ENCODE measurements around the gene CBX5.
"Not testable (repeated sequence)": the region's sequence is repeated elsewhere in the genome, so short reads cannot be mapped to it uniquely, and the experiment has no call there.

CBX5 gene

DNA sequence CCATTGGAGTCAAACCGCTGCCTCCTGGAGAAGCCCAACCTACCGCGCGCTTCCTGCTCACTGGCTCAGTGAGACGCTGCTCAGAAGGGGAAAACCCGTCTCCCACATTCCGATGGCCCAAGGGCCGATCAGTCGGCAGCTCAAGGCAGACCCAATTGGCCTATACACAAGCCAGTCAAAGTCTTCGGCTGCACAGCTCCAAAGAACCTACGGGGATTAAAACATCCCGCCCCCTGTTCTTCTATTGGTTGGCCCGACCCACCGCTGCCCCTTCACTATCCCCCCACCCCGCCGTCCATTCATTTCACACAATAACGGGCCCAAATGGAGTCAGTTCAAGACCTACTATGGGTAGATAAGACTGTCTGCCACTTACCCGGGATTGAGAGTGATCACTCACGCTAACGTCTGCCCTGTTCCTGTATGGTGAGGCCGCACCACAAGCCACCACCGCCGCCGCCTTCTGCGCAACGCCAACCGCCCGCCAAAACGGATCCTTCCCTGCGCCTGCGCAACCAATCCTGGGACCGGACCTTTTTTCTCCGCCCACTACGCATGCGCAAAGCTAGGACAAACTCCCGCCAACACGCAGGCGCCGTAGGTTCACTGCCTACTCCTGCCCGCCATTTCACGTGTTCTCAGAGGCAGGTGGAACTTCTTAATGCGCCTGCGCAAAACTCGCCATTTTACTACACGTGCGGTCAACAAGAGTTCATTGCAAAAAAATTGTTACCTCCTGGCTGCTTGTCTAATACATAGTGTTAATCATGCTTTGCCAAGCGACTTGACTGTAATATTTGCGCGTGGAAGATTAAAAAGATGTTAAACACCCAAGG lies at the start of gene CBX5:
Gene CBX5, minus strand, starts transcription at position 491 of the 836 bp plus-strand sequence. CDS start 22,472 bp downstream, outside the sequence.
- peak; percentile 91 for DNase-seq

DNA sequence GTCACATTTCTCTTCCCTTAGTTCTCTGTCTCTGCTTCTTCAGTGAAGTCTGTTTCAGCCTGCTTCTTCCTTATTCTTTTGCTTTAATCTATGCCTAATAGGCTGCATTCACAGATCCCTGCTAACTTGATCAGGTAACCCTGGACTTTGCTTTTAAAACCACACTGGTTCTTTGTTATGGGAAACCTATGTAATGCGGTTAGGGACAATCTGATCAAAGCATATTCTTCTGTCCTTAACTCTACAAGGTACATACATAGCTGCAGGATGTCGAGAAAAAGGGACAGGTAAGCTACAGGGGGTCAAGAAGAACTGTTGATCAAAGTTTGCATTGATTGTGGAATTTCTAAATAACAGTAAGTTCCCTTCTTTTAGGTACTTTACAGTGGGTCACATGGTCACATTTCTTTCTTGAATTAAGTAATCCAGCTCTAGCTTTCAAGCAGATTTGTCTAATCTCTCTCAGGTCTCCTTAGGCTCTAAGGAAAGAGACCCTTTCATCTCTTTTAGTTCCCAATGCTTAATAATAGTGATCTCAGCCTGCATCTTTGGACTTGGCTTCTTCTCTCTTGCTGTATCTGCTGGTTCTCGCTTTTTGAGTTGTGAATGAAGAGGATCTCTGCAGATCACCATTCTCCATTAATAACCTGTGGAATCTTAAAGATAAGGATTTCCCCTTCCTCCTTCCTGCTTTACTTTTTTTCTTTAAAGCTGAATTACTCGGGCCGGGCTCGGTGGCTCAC lies 48.8 kb upstream of the CBX5 start:
- DNase-seq = no peak

DNA sequence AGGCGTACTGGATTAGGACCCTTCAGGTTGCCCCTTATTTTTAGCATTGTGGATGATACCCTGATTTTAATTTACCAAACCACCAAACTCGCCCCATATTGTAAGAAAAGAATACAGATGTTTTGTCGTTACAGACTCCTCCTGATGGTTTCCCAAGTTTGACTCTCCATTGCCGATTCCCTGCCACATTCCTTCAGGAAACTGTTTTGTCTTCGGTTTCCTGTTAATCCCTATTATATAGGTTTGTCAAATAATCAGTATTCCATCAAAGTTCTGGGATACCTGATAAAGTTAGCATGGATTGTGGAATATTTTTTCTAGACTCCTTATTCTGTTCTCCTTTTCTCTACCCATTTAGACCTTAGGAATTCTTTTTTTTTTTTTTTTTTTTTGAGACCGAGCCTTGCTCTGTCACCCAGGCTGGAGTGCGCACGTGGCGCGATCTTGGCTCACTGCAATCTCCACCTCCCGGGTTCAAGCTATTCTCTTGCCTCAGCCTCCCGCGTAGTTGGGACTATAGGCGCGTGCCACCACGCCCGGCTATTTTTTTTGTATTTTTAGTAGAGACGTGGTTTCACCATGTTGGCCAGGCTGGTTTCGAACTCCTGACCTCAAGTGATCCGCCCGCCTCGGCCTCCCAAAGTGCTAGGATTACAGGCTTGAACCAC lies 45.7 kb upstream of the CBX5 start:
- DNase-seq = not testable (repeated sequence)

DNA sequence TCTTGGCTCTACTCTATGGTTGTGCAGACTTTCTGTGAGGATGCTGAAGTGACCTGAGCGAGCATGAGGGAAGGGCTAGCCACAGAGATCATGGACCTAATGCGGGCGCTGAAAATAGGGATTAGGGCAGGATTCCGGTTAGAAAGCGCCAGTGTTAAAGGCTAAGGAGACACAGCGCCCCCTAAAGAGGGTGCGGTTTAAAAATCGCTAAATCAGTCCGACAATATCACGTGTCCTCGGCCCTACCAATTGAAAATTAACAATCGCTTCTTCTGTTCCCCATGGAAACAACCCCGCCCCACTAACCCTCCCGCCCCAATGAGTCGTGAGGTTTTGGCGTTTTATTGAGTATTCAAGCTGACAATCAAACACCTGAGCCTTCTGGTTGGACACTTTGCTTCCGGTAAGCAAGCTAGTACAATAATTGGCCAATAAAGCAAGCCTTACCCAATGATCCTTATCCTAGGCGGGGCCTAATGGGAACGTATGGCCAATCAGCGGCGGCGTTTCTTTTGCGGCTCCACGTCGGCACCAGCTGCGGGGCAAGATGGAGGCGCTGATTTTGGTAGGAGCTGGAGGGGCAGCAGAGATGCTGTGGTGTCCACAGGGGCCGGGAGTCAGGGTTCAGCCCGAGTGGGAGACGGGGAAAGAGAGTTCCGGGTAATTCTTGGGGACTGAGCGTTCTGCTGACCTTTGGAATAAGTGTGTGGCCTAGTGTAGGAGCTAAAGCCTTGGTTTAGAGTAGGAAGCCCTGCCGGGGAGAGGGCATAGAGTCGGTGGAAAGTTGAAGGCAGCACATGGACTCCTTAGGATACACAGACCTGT lies 44.9 kb upstream of the CBX5 start, which contains the start of gene COPZ1:
Gene COPZ1, plus strand, starts transcription at position 515 of the 825 bp plus-strand sequence. Its CDS starts 33 bp downstream, at position 548.
- peak; percentile 89 for DNase-seq

DNA sequence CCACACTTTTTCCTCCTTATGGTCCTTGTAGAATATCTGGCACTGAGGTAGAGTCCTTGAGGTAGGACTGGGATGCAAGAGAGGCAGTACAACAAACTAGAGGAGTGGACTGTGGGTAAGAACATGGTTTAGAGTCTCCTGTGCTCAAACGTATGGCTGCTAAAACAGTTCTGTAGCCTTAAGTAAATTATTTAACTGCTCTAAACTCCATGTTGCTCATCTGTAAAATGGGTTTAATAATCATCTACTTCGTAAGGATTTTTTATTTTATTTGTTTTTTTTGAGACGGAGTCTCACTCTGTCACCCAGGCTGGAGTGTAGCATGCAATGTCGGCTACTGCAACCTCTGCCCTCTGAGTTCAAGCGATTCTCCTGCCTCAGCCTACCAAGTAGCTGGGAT lies 41.4 kb upstream of the CBX5 start:
- DNase-seq = no peak

DNA sequence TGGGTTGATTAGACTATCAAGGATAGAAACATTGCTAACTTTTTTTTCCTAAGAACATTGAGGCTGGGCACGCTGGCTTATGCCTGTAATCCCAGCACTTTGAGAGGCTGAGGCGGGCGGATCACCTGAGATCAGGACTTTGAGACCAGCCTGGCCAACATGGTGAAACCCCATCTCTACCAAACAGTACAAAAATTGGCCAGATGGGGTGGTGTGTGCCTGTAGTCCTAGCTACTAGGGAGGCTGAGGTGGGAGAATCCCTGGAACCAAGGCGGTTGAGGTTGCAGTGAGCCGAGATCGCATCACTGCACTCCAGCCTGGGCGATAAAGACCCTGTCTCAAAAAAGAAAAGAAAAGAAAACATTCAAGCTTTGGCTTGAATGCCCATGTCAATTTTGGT lies 32.4 kb upstream of the CBX5 start:
- not testable (repeated sequence) for DNase-seq

DNA sequence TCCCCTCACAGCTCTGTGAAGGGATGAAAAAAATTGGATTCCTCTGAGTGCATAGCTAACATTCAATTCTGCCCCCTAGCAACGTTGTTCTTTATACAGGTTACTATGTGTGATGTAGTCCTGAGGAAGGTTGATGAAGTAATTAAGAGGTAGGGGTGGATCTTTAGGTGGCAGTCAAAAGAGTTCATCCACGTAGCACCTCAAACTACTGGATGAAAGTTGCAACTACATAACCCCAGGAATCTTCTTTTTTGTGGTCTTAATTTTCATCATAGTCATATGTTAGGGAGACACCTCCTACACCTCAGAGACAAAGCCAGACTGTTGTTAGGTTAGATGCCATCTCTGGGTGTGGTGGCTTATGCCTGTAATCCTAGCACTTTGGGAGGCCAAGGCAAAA lies 31.1 kb upstream of the CBX5 start:
- no peak for DNase-seq

DNA sequence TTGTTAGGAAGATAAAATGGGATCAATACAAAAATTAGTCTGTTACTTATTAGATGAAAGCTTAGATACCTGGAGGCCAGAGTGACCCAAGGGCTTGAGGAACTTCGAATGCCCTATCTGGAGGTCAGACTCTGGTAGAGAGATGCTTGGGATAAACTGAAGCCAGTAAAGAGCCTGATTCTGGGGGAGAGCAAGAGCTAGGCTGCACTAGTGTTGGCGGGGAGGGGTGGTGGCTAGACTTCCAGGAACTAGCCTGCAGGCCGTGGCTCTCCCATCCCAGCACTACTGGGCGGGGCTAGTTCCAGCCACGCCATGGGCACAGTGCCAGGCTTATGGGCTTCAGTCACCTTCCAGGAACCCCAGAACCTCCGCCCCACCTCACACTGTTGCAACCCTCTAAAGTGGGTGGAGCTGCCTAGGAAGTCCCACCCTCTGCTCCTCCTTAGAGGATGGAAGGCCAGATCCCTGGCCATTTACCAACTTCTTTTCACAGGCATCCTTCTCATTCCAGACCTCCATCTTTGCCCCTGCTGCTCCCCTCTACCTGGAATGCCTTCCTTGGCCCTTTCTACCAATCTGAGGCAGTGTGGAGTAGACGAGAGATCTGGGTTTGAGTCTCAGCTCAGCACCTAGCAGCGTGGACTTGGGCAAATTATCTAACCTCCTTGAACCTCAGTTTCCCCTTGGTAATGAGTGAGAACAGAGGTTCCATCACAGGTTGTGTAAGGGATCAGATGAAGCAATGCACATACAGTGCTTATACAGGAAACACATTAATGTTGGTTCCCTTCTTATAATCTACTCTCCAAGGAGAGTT lies 27.2 kb upstream of the CBX5 start:
- no peak for DNase-seq

DNA sequence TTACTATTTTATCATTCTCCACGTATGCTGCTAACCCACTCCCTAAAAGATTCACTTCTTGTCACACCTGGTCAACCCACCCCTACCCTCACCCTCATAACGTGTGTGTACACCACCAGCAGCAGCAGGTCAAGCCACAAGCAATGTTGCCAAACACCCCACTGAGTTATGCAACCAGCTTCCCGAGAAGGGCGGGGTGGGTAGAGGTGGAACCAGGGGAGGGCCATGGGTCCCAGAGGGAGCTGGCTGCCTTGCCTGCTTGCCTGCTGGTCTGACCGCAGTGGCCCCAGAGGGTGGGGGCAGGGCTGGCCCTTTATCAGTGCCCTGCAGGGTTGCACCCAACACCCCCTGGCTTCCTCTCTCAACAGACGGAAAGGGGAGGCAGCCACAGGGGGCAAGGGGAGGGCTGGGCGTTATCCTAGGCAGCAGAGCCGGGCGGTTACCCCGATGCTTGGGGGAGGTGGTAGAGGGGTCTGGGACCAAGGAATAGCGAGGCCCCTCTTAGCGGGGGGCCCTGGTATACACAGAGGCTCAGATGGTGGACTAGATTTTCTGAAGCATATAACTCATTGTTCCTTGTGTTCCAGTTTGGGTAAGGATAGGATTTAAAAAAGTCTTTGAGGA lies 24.4 kb upstream of the CBX5 start:
- no peak for DNase-seq

DNA sequence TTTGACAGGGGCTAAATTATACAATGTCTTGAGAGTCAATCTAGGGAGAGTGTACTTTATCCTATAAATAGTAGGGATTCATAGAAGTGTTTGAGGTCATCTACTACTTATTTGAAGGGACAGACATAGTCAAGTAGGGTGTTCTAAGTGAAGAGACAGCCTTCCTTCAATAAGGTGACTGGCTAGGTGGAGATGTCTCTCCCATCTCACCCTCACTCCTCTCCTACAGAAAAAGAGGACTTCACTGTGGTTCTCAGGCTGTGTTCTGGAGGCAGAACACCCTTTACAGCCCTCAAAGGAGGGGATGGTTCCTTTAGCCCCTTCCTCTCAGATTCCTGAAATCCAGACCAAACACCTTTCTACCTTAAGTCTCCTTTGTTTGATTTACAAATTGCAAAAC lies 23.7 kb upstream of the CBX5 start:
- DNase-seq = no peak

DNA sequence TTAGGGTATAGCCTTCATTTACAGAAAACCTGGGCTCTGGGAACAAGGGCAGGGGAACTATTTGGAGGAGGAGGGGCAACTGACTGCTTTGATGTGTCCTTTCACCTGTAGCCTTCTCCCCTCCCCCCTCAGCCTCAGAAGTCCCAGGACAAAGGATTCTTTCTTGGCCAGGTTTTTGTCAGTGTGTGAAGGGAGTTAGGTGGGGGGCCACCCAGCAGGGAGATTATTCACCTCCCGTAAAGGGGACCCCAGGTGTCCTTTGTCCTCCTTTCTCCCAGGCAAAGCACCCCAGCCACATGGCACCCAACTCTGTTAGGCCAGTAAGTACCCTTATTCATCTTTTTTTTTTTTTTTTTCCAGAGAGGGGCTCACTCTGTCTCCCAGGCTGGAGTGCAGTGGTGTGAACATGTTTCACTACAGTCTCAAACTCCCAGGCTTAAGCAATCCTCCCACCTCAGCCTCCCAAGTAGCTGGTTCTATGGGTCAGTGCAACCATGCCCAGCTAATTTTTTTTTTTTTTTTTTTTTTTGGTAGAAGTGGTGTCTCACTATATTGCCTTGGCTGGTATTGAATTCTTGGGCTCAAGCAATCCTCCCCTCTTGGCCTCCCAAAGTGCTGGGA lies 21.6 kb upstream of the CBX5 start:
- DNase-seq = no peak

DNA sequence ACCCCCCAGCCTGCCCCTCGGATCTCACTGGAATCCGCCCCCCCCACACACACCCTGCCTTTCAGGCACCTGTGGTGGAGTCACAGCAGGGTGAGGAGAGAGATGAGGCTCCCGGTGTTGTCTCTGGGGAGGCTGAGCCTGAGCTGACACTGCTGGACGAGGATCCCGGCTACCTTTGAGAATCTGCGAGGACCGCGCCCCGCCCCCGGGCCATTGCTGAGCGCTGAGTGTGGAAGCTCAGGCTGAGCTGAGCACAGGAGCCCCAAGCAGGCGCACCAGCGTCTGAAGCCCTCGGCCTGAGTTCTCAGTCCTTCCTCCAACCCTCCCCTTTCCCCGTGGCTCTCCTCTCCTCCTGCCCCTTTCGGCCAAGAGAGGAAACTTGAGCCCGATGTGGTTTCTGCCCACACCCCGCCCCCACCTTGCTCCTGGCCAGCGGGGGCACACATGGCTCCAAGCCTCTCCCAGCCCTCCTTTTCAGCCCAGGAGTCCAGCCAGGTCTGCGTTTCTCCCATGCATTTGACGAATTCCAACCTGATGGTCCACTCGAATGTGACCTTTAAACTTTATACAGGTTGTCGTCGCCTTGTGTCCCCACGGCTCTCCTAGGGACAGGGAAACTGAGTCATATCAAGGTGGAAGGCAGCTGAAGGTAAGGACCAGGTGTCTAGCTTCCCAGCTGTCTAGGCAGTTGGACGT lies 21.0 kb upstream of the CBX5 start, which contains the start of gene NFE2:
Gene NFE2, minus strand, starts transcription at position 284 of the 696 bp plus-strand sequence. CDS start 5,767 bp downstream, outside the sequence.
- peak; percentile 14 for DNase-seq

DNA sequence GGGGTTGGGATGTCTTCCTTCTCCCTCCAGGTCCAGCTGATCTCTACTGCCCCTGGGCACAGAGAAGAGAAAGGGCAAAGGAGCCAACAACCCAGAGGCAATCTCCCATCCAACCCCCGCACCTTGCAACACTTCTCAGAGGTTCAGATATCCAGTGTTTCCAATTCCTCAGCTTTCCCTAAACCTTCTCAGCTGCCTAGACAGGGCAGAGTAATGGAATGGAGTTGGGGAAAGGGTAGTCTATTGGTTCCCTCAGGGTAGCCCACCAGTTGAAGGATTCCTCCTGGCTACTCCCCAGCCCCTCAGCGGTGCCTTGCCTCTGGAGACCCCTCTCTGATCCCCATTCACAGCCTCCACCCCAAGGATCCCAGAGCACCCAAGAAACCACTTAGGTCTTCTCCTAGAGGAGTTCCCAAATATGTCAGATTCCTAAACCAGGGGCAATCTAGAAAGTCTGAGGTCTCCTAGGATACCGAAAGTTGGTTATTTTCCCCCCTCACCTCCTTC lies 20.4 kb upstream of the CBX5 start:
- DNase-seq = no peak

DNA sequence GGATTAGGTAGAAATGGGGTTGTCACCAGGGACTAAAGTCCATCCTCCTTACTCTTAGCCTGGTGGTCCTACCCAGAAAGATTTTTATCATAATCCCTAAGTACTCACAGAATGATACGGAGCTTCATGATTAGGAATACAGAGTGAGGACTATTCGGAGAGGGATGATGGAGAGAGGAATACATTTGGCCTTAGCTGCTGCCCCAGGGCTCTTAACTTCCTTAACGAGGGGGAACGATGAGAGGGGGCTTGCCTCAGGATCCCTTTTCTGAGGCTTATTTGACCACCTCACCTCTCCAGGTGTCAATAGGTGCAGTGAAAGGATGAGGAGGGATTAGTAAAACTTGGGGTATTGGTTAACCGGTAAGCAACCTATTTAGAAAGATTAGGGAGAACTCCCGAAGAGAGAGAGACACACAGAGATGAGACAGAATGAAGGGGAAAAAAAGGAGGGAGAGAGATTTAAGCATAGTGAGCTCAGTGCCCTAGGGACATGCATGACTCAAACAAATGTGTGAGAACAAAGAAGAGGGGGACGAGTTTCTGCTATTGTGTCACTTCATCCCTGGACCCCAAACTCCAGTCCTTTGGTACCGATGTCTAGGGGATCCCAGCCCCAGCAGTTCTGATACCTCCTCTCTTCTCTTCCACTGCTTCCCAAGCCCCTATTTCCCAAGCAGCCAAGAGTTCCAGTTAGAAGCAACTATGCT lies 19.7 kb upstream of the CBX5 start:
- DNase-seq = no peak

DNA sequence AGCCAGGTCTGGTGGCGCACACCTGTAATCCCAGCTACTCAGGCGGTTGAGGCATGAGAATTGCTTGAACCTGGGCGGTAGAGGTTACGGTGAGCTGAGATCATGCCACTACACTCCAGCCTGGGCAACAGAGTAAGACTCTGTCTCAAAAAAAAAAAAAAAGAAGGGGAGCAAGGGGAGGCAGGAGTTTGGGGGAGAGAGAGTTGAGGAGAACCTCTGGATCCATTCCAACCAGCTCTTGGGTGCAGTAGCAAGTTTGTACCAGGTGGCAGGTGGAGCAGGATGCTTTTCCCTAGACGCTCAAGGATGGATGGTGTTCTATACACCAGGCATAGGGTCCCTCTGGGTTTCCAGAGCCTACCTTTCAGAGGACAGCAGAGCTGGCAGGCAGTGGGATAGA lies 19.0 kb upstream of the CBX5 start:
- DNase-seq = no peak

DNA sequence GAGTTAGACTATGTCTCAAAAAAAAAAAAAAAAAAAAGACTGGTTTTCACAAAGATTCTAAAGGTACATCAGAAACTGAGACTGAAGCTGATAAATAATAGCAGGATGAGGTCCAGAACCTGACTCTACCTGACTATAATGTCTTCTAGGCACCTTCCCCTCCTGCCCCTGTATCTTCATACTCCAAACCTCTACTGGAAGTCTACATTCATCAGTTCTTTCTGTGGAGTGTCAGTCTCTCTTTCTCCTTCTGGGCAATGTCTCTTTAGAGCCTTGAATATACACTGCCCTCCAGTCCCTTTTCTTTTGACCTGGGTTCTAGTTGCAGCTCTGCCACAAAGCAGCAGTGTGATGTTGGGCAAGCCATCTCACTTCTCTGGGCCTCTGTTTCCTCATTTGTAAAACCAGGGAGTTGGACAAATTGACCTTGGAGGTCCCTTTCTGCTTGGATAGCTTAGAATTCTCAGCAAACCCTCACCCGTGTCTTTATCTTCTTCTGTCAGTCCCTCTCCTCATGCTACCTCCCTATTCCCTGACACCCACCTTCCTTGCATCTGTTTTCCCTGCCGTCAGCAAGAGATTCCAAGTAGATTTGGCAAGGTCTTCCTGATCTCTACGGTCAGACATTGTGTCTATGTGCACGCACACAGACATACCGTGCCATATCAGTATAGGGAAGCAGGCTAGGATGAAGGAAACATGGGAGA lies 16.6 kb upstream of the CBX5 start:
- no peak for DNase-seq

DNA sequence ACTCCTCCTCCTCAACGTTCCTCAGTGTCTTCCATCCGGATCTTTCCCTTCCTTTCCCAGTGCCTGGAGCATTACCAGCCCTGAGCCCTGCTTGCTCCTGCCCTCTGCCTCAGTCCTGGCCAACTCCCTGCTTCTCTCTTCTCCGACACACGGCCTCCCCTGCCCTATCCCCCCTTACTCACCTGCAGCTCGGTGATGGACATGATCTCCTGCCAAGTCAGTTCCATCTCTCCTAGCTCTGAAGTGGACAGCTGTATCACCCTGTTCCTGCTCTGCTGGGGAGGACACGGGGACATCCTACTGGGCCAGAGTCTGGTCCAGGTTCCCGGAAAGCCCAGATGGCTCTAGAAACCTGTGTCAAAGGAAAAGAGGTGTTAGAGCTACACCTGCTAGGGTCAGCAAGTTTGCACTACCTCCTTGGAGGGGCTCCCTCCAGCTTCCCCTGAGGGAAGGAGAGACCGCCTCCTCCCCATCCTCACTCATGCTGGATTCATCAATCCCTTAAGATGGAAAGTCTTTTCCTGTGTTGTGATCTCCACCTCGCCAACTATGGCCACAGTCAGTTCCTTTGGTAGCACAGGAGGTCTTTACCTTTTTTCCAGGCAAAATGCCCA lies 15.1 kb upstream of the CBX5 start:
- DNase-seq = no peak
